ENCODE measurements around the gene BSPRY. TPM values are rescaled to one million over a fixed set of nuclear protein-coding genes. Genes with fewer than 3 reads are reported as not detected.

The BSPRY gene
- 1.8 TPM for polyA plus RNA-seq (2013, experiment 1 of 2)
- 1.8 TPM for polyA plus RNA-seq (2013, experiment 2 of 2)

- H3K56ac ChIP-seq (ENCODE audit: low read length), result peak within 1 kb of the TSS; percentile 58
- peak within 1 kb of the TSS; percentile 18 for H3K4me2 ChIP-seq (ENCODE audit: low read length)
- no peak within 1 kb of the TSS for H3K23ac ChIP-seq (ENCODE audit: low read length)
- H3K27ac ChIP-seq (ENCODE audit: low read depth, low read length), result no peak within 1 kb of the TSS
- no peak within 1 kb of the TSS for H3K9ac ChIP-seq (ENCODE audit: low read length)
- no peak within 1 kb of the TSS for H2BK15ac ChIP-seq (replicated peaks; ENCODE audit: low read depth)
- H4K5ac ChIP-seq (ENCODE audit: low read length), result no peak within 1 kb of the TSS
- no peak within 1 kb of the TSS for H2AK5ac ChIP-seq (ENCODE audit: low read length)
- H3K18ac ChIP-seq (ENCODE audit: low read length), result peak within 1 kb of the TSS; percentile 25
- no peak within 1 kb of the TSS for H2BK120ac ChIP-seq (ENCODE audit: low read depth, low read length)
- no peaks in the 10 kb centered on the region for H3K79me1 ChIP-seq (ENCODE audit: low read length)
- H3K4me1 ChIP-seq (ENCODE audit: control insufficient read depth, low read depth, low read length), result no peaks in the 10 kb centered on the region
- H3K27me3 ChIP-seq (ENCODE audit: insufficient read depth, low read length, poor library complexity), result peaks cover 10% of the 10 kb centered on the region
- no peak within 1 kb of the TSS for H3K4ac ChIP-seq (ENCODE audit: low read depth, low read length)
- WGBS (ENCODE audit: extremely low coverage, insufficient coverage, low lambda C conversion rate), result no CpG with 5 or more reads among the region's 71 CpGs
- H3K4me3 ChIP-seq (ENCODE audit: low read length), result no peak within 1 kb of the TSS
- no peak for DNase-seq
- no peaks in the 10 kb centered on the region for H3K79me2 ChIP-seq (ENCODE audit: control insufficient read depth, insufficient read depth, low read length)
- H2BK5ac ChIP-seq (ENCODE audit: low read length), result no peak within 1 kb of the TSS
- H3K36me3 ChIP-seq (ENCODE audit: control insufficient read depth, insufficient read depth, low read length), result no peaks in the 10 kb centered on the region
- no peak within 1 kb of the TSS for H4K8ac ChIP-seq (ENCODE audit: low read depth, low read length)
Measured at GRCh38 chr9:113349445-113350094, at the start of gene BSPRY. TSS of gene BSPRY (plus strand) at chr9:113349541. CDS start at chr9:113349580, 39 bp downstream.

- DNase-seq, result no peak
- no peaks in the 10 kb centered on the region for H3K36me3 ChIP-seq (ENCODE audit: control insufficient read depth, insufficient read depth, low read length)
- H4K5ac ChIP-seq (ENCODE audit: low read length), result no peak overlapping the region
- no peaks in the 10 kb centered on the region for H3K79me1 ChIP-seq (ENCODE audit: low read length)
- H4K8ac ChIP-seq (ENCODE audit: low read depth, low read length), result no peak overlapping the region
- H3K9ac ChIP-seq (ENCODE audit: low read length), result no peak overlapping the region
- no peak overlapping the region for H3K18ac ChIP-seq (ENCODE audit: low read length)
- no peaks in the 10 kb centered on the region for H3K27me3 ChIP-seq (ENCODE audit: insufficient read depth, low read length, poor library complexity)
- H3K79me2 ChIP-seq (ENCODE audit: control insufficient read depth, insufficient read depth, low read length), result no peaks in the 10 kb centered on the region
- H3K56ac ChIP-seq (ENCODE audit: low read length), result no peak overlapping the region
- no peak overlapping the region for H3K4me3 ChIP-seq (ENCODE audit: low read length)
- H3K27ac ChIP-seq (ENCODE audit: low read depth, low read length), result no peak overlapping the region
- no peak overlapping the region for H3K4ac ChIP-seq (ENCODE audit: low read depth, low read length)
- H2BK5ac ChIP-seq (ENCODE audit: low read length), result no peak overlapping the region
- H2AK5ac ChIP-seq (ENCODE audit: low read length), result no peak overlapping the region
- no peaks in the 10 kb centered on the region for H3K4me1 ChIP-seq (ENCODE audit: control insufficient read depth, low read depth, low read length)
- H3K4me2 ChIP-seq (ENCODE audit: low read length), result no peak overlapping the region
- no CpG with 5 or more reads among the region's 8 CpGs for WGBS (ENCODE audit: extremely low coverage, insufficient coverage, low lambda C conversion rate)
- H2BK15ac ChIP-seq (replicated peaks; ENCODE audit: low read depth), result no peak overlapping the region
- H2BK120ac ChIP-seq (ENCODE audit: low read depth, low read length), result no peak overlapping the region
- H3K23ac ChIP-seq (ENCODE audit: low read length), result no peak overlapping the region
Measured at GRCh38 chr9:113299800-113300292, 49.5 kb upstream of the BSPRY start.

- Histone ChIP-seq H2BK120ac (ENCODE audit: low read depth, low read length) (no peak overlapping the region), H3K27ac (ENCODE audit: low read depth, low read length) (no peak overlapping the region), H3K36me3 (ENCODE audit: control insufficient read depth, insufficient read depth, low read length) (no peaks in the 10 kb centered on the region), H3K4me1 (ENCODE audit: control insufficient read depth, low read depth, low read length) (no peaks in the 10 kb centered on the region), H3K4ac (ENCODE audit: low read depth, low read length) (no peak overlapping the region), H3K56ac (ENCODE audit: low read length) (no peak overlapping the region), H3K23ac (ENCODE audit: low read length) (no peak overlapping the region), H3K18ac (ENCODE audit: low read length) (no peak overlapping the region), H3K4me3 (ENCODE audit: low read length) (no peak overlapping the region), H3K27me3 (ENCODE audit: insufficient read depth, low read length, poor library complexity) (no peaks in the 10 kb centered on the region), H2AK5ac (ENCODE audit: low read length) (no peak overlapping the region), H3K79me2 (ENCODE audit: control insufficient read depth, insufficient read depth, low read length) (no peaks in the 10 kb centered on the region), H3K9ac (ENCODE audit: low read length) (no peak overlapping the region), H4K5ac (ENCODE audit: low read length) (no peak overlapping the region), H2BK15ac (replicated peaks; ENCODE audit: low read depth) (no peak overlapping the region), H2BK5ac (ENCODE audit: low read length) (no peak overlapping the region), H3K4me2 (ENCODE audit: low read length) (no peak overlapping the region), H3K79me1 (ENCODE audit: low read length) (no peaks in the 10 kb centered on the region), H4K8ac (ENCODE audit: low read depth, low read length) (no peak overlapping the region)
- WGBS (ENCODE audit: extremely low coverage, insufficient coverage, low lambda C conversion rate), result no CpG with 5 or more reads among the region's 8 CpGs
- DNase-seq, result no peak
Measured at GRCh38 chr9:113301548-113301947, 47.8 kb upstream of the BSPRY start.

- DNase-seq, result no peak
- no CpG with 5 or more reads among the region's 25 CpGs for WGBS (ENCODE audit: extremely low coverage, insufficient coverage, low lambda C conversion rate)
- no peaks in the 10 kb centered on the region for H3K4me1 ChIP-seq (ENCODE audit: control insufficient read depth, low read depth, low read length)
Measured at GRCh38 chr9:113302792-113303418, 46.4 kb upstream of the BSPRY start, which contains the start of gene RNF183. TSS of gene RNF183 (minus strand) at chr9:113303376. CDS start at chr9:113298184, 5,192 bp downstream.

GRCh38 chr9:113306566-113306965 lies 42.8 kb upstream of the BSPRY start:
- Histone ChIP-seq H3K27ac (ENCODE audit: low read depth, low read length) (no peak overlapping the region), H3K4me2 (ENCODE audit: low read length) (no peak overlapping the region), H3K4ac (ENCODE audit: low read depth, low read length) (no peak overlapping the region), H3K4me1 (ENCODE audit: control insufficient read depth, low read depth, low read length) (no peaks in the 10 kb centered on the region), H4K8ac (ENCODE audit: low read depth, low read length) (no peak overlapping the region), H3K36me3 (ENCODE audit: control insufficient read depth, insufficient read depth, low read length) (no peaks in the 10 kb centered on the region), H3K79me1 (ENCODE audit: low read length) (no peaks in the 10 kb centered on the region), H4K5ac (ENCODE audit: low read length) (no peak overlapping the region), H3K18ac (ENCODE audit: low read length) (no peak overlapping the region), H3K9ac (ENCODE audit: low read length) (no peak overlapping the region), H3K23ac (ENCODE audit: low read length) (no peak overlapping the region), H2AK5ac (ENCODE audit: low read length) (no peak overlapping the region), H2BK120ac (ENCODE audit: low read depth, low read length) (no peak overlapping the region), H3K4me3 (ENCODE audit: low read length) (no peak overlapping the region), H2BK5ac (ENCODE audit: low read length) (no peak overlapping the region), H3K27me3 (ENCODE audit: insufficient read depth, low read length, poor library complexity) (no peaks in the 10 kb centered on the region), H2BK15ac (replicated peaks; ENCODE audit: low read depth) (no peak overlapping the region), H3K79me2 (ENCODE audit: control insufficient read depth, insufficient read depth, low read length) (no peaks in the 10 kb centered on the region), H3K56ac (ENCODE audit: low read length) (no peak overlapping the region)
- WGBS (ENCODE audit: extremely low coverage, insufficient coverage, low lambda C conversion rate), result no CpG with 5 or more reads among the region's 1 CpG
- DNase-seq, result no peak

More at GRCh38 chr9:113302792-113303418, 46.4 kb upstream of the BSPRY start, which contains the start of gene RNF183:
- Histone ChIP-seq H2BK15ac (replicated peaks; ENCODE audit: low read depth) (no peak within 1 kb of the TSS), H3K27ac (ENCODE audit: low read depth, low read length) (no peak within 1 kb of the TSS), H3K27me3 (ENCODE audit: insufficient read depth, low read length, poor library complexity) (no peaks in the 10 kb centered on the region), H3K36me3 (ENCODE audit: control insufficient read depth, insufficient read depth, low read length) (no peaks in the 10 kb centered on the region), H4K8ac (ENCODE audit: low read depth, low read length) (no peak within 1 kb of the TSS), H2AK5ac (ENCODE audit: low read length) (no peak within 1 kb of the TSS), H3K4me3 (ENCODE audit: low read length) (no peak within 1 kb of the TSS), H3K23ac (ENCODE audit: low read length) (no peak within 1 kb of the TSS), H3K9ac (ENCODE audit: low read length) (no peak within 1 kb of the TSS), H3K4me2 (ENCODE audit: low read length) (no peak within 1 kb of the TSS), H3K79me2 (ENCODE audit: control insufficient read depth, insufficient read depth, low read length) (no peaks in the 10 kb centered on the region), H2BK5ac (ENCODE audit: low read length) (no peak within 1 kb of the TSS), H2BK120ac (ENCODE audit: low read depth, low read length) (no peak within 1 kb of the TSS), H4K5ac (ENCODE audit: low read length) (no peak within 1 kb of the TSS), H3K4ac (ENCODE audit: low read depth, low read length) (no peak within 1 kb of the TSS), H3K56ac (ENCODE audit: low read length) (peak within 1 kb of the TSS; percentile 7), H3K79me1 (ENCODE audit: low read length) (no peaks in the 10 kb centered on the region), H3K18ac (ENCODE audit: low read length) (no peak within 1 kb of the TSS)
